IMR-90 (cell line): ENCODE measurements around the gene RUFY4. TPM values are rescaled to one million over a fixed set of nuclear protein-coding genes. Genes with fewer than 3 reads are reported as not detected.

Source experiments
- ATAC-seq: fragments of 200-7000 bp; cut with Tn5 transposase; 2 replicates; pipeline ENCODE4 v1.9.1; 2020; ENCODE audit warnings: low read depth, mild to moderate bottlenecking, moderate library complexity
- BruUV-seq: library from RNA; stranded (reverse); fragments of 400-500 nt; replicated peaks from 2 replicates; lab custom pipeline; 2021; lab: Mats Ljungman, UMichigan
- CTCF ChIA-PET: fragments of 300-600 bp; formaldehyde crosslinking; extraction: SDS; loops from one replicate; lab custom pipeline; 2021; ENCODE audit warnings: antibody characterized with exemption; lab: Yijun Ruan, JAX
- POLR2A ChIA-PET: fragments of 300-600 bp; sonication (Branson Sonifier 250); formaldehyde crosslinking; loops from one replicate; lab custom pipeline; 2022; ENCODE audit warnings: antibody characterized with exemption; ENCODE audit not compliant: unreplicated experiment; lab: Charles Lee
- DNase-seq: peaks from one replicate; pipeline ENCODE4 v3.0.0; 2013
- H2AFZ ChIP-seq: replicated peaks from 2 replicates; pipeline ENCODE3; 2013; ENCODE audit warnings: low read length, mild to moderate bottlenecking; ENCODE audit not compliant: poor library complexity
- H2AK5ac ChIP-seq: 2 replicates; pipeline ENCODE4 v1.6.1; 2013; ENCODE audit warnings: low read depth, low read length, inconsistent platforms
- H2AK9ac ChIP-seq: replicated peaks from 2 replicates; pipeline ENCODE3; 2013; ENCODE audit warnings: mild to moderate bottlenecking, low read depth, low read length, moderate library complexity; ENCODE audit not compliant: poor library complexity
- H2BK120ac ChIP-seq: 2 replicates; pipeline ENCODE4 v1.6.1; 2013; ENCODE audit warnings: low read depth, low read length, inconsistent platforms
- H2BK15ac ChIP-seq: 3 replicates; pipeline ENCODE4 v1.6.1; 2013; ENCODE audit warnings: low read depth, low read length, inconsistent platforms
- H2BK20ac ChIP-seq: 2 replicates; pipeline ENCODE4 v1.6.1; 2013; ENCODE audit warnings: low read depth, mild to moderate bottlenecking, inconsistent platforms, low read length, moderate library complexity
- H2BK5ac ChIP-seq: 2 replicates; pipeline ENCODE4 v1.6.1; 2013; ENCODE audit warnings: mild to moderate bottlenecking, low read depth, low read length, inconsistent platforms; ENCODE audit not compliant: poor library complexity, severe bottlenecking
- H3K14ac ChIP-seq: replicated peaks from 2 replicates; pipeline ENCODE4 v1.6.1; 2013; ENCODE audit warnings: low read depth, low read length, inconsistent platforms
- H3K18ac ChIP-seq: 2 replicates; pipeline ENCODE4 v1.6.1; 2013; ENCODE audit warnings: low read depth, low read length, control low read depth
- H3K23ac ChIP-seq: 2 replicates; pipeline ENCODE4 v1.6.1; 2013; ENCODE audit warnings: low read depth, low read length, inconsistent platforms
- H3K27ac ChIP-seq: 2 replicates; pipeline ENCODE4 v1.5.1; 2013; ENCODE audit warnings: mild to moderate bottlenecking, control low read depth, low read length; ENCODE audit not compliant: insufficient read depth
- H3K27me3 ChIP-seq: 2 replicates; pipeline ENCODE4 v1.6.1; 2013; ENCODE audit warnings: low read length; ENCODE audit not compliant: control insufficient read depth, insufficient read depth
- H3K36me3 ChIP-seq: 2 replicates; pipeline ENCODE4 v1.6.1; 2013; ENCODE audit warnings: low read length, mixed read lengths; ENCODE audit not compliant: control insufficient read depth, insufficient read depth
- H3K4ac ChIP-seq: 2 replicates; pipeline ENCODE4 v1.6.1; 2013; ENCODE audit warnings: low read depth, low read length, inconsistent platforms
- H3K4me1 ChIP-seq: 2 replicates; pipeline ENCODE4 v1.6.1; 2013; ENCODE audit warnings: low read length, mixed read lengths; ENCODE audit not compliant: control insufficient read depth, insufficient read depth
- H3K4me2 ChIP-seq: 2 replicates; pipeline ENCODE4 v1.6.1; 2013; ENCODE audit warnings: low read depth, mild to moderate bottlenecking, control low read depth, low read length, moderate library complexity
- H3K4me3 ChIP-seq: 2 replicates; pipeline ENCODE4 v1.5.1; 2013; ENCODE audit warnings: low read depth, mild to moderate bottlenecking, control low read depth, low read length, moderate library complexity; ENCODE audit not compliant: insufficient read depth
- H3K56ac ChIP-seq: 2 replicates; pipeline ENCODE4 v1.6.1; 2013; ENCODE audit warnings: low read length, inconsistent platforms; ENCODE audit not compliant: insufficient read depth; ENCODE audit errors: extremely low read depth
- H3K79me1 ChIP-seq, 2 experiments: 2 replicates each; pipeline ENCODE4 v1.6.1; 2013; ENCODE audit warnings: low read length in 2 of 2, inconsistent platforms in 1 of 2, low read depth in 1 of 2
- H3K9ac ChIP-seq: 2 replicates; pipeline ENCODE4 v1.6.1; 2013; ENCODE audit warnings: low read depth, low read length, control low read depth
- H3K9me1 ChIP-seq: 2 replicates; pipeline ENCODE4 v1.6.1; 2013; ENCODE audit warnings: low read length, inconsistent platforms; ENCODE audit not compliant: insufficient read depth
- H3K9me3 ChIP-seq: 2 replicates; pipeline ENCODE4 v1.6.1; 2013; ENCODE audit warnings: low read length; ENCODE audit not compliant: control insufficient read depth, insufficient read depth
- H4K20me1 ChIP-seq: 2 replicates; pipeline ENCODE4 v1.6.1; 2013; ENCODE audit warnings: low read length, inconsistent platforms; ENCODE audit not compliant: insufficient read depth
- H4K5ac ChIP-seq: 2 replicates; pipeline ENCODE4 v1.6.1; 2013; ENCODE audit warnings: mild to moderate bottlenecking, low read depth, low read length, control low read depth
- H4K8ac ChIP-seq, 2 experiments: 2 replicates each; pipeline ENCODE4 v1.6.1; 2013; ENCODE audit warnings: low read depth in 2 of 2, low read length in 2 of 2, control low read depth in 1 of 2, inconsistent platforms in 1 of 2
- H4K91ac ChIP-seq: 2 replicates; pipeline ENCODE4 v1.6.1; 2013; ENCODE audit warnings: low read depth, low read length, inconsistent platforms; ENCODE audit not compliant: insufficient read depth
- BHLHE40 ChIP-seq: fragments of 150-350 bp; IDR thresholded peaks from 2 replicates; pipeline ENCODE4 v1.6.1; 2016; ENCODE audit warnings: mild to moderate bottlenecking, low read depth, low read length
- CEBPB ChIP-seq: IDR thresholded peaks from 2 replicates; pipeline ENCODE4 v1.6.1; 2012; ENCODE audit warnings: low read depth, low read length, improper control_type of control experiment
- CHD1 ChIP-seq: IDR thresholded peaks from 2 replicates; pipeline ENCODE4 v1.6.1; 2012; ENCODE audit warnings: low read depth, low read length, improper control_type of control experiment
- FOS ChIP-seq: fragments of 150-350 bp; IDR thresholded peaks from 2 replicates; pipeline ENCODE4 v1.6.1; 2016; ENCODE audit warnings: low read depth, low read length
- MAFK ChIP-seq: IDR thresholded peaks from 2 replicates; pipeline ENCODE4 v1.6.1; 2012; ENCODE audit warnings: low read depth, low read length, improper control_type of control experiment
- MAZ ChIP-seq: IDR thresholded peaks from 2 replicates; pipeline ENCODE4 v1.6.1; 2012; ENCODE audit warnings: low read depth, mild to moderate bottlenecking, low read length, improper control_type of control experiment, moderate library complexity, borderline replicate concordance
- MXI1 ChIP-seq: IDR thresholded peaks from 2 replicates; pipeline ENCODE4 v1.6.1; 2012; ENCODE audit warnings: low read depth, mild to moderate bottlenecking, low read length, moderate library complexity, borderline replicate concordance
- NFE2L2 ChIP-seq: fragments of 150-350 bp; IDR thresholded peaks from 2 replicates; pipeline ENCODE4 v1.6.1; 2016; ENCODE audit warnings: low read depth, mild to moderate bottlenecking, low read length
- POLR2A ChIP-seq: IDR thresholded peaks from 2 replicates; pipeline ENCODE4 v1.6.1; 2012; ENCODE audit warnings: mild to moderate bottlenecking, low read depth, low read length
- RAD21 ChIP-seq: IDR thresholded peaks from 2 replicates; pipeline ENCODE4 v1.6.1; 2012; ENCODE audit warnings: low read length, improper control_type of control experiment
- RCOR1 ChIP-seq: IDR thresholded peaks from 2 replicates; pipeline ENCODE4 v1.6.1; 2012; ENCODE audit warnings: mild to moderate bottlenecking, low read length, improper control_type of control experiment; ENCODE audit not compliant: insufficient replicate concordance
- RFX5 ChIP-seq: IDR thresholded peaks from 2 replicates; pipeline ENCODE4 v1.8.0; 2012; ENCODE audit warnings: low read depth, mild to moderate bottlenecking, low read length, moderate library complexity
- SMC3 ChIP-seq: fragments of 150-350 bp; IDR thresholded peaks from 2 replicates; pipeline ENCODE4 v1.6.1; 2016; ENCODE audit warnings: low read depth, mild to moderate bottlenecking, antibody characterized with exemption, low read length, moderate library complexity
- WGBS, 2 experiments: methylation state at CpG; one replicate each; pipeline versions ENCODE4 v1.1.5 to v1.1.7; 2013; ENCODE audit warnings: missing lambda C conversion rate in 2 of 2; ENCODE audit not compliant: insufficient read length in 1 of 2; ENCODE audit errors: extremely low coverage in 2 of 2; 5-methylcytosine and 5-hydroxymethylcytosine counted together
- dilution Hi-C: fragments of 300-500 bp; cut with HindIII; formaldehyde crosslinking; loops from one replicate; pipeline ENCODE4 v1.14.3; 2018; ENCODE audit warnings: low sequenced_read_pairs; ENCODE audit not compliant: unreplicated experiment
- in situ Hi-C: fragments of 300-500 bp; cut with MboI; formaldehyde crosslinking; loops from 3 replicates; pipeline ENCODE4 v1.14.3; 2019; ENCODE audit warnings: low sequenced_read_pairs, inconsistent platforms, mixed read lengths
- intact Hi-C: fragments of 100-400 bp; cut with micrococcal nuclease; formaldehyde crosslinking; loops from 2 replicates; pipeline ENCODE4 v1.10.0; 2022
- polyA plus RNA-seq, 3 experiments: library from polyadenylated mRNA; depleted of rRNA; stranded (reverse); fragments of >200 nt; gene quantifications; 2 replicates each; pipeline ENCODE4 v1.2.3, GENCODE V29; 2012; ENCODE audit warnings: low replicate concordance in 1 of 3
- total RNA-seq: library from RNA; depleted of rRNA; stranded (reverse); fragments of >200 nt; gene quantifications from 2 replicates; pipeline ENCODE4 v1.2.3, GENCODE V29; 2012
- TF ChIP-seq, protein P1 (sequence below): conservative IDR thresholded peaks from 2 replicates; pipeline ENCODE4 v1.5.1; 2012; ENCODE audit warnings: mild to moderate bottlenecking, low read depth, low read length, improper control_type of control experiment
- TF ChIP-seq, protein P2 (sequence below): fragments of 150-350 bp; IDR thresholded peaks from 2 replicates; pipeline ENCODE4 v1.6.1; 2017; ENCODE audit warnings: mild to moderate bottlenecking, antibody characterized with exemption, low read length, low read depth
- TF ChIP-seq, protein P3 (sequence below): fragments of 150-350 bp; IDR thresholded peaks from 2 replicates; pipeline ENCODE4 v1.6.1; 2016; ENCODE audit warnings: low read depth, mild to moderate bottlenecking, low read length, moderate library complexity, borderline replicate concordance

Gene RUFY4
- total and polyA plus RNA-seq, 2 of the 4 experiments (the other 2 are of a cell fraction): not detected

DNA sequence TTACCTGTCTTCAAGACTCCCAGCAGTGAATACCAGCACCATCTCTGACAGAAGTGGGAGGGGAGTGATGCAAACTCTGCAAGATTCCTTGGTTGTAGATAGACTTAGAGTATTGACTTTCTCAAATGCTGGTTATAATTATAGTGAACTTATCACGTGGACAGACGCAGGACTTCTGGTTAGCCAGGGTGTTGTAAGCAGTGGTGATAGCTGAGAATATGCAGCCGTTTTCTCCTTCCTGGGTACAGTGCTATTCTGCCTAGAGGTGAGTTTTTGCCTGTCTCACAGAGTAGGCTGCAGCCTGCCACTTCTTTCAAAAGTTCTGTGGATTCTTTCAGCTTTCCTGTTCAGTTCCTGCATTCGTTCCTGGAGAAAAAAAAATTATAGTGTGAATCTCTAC, 56.0 kb downstream of the RUFY4 start:
- no peak overlapping the region for H4K5ac ChIP-seq
- peak; percentile 4 for DNase-seq
- no peak overlapping the region for H2BK5ac ChIP-seq
- BruUV-seq: no TSS peak
- no peaks in the 10 kb centered on the region for H3K36me3 ChIP-seq
- no peak overlapping the region for H2BK120ac ChIP-seq
- H3K9ac ChIP-seq: no peak overlapping the region
- peak; percentile 44 for ATAC-seq
- peaks cover 5% of the 10 kb centered on the region for H3K9me3 ChIP-seq
- no peaks in the 10 kb centered on the region for H3K4me1 ChIP-seq
- H3K27me3 ChIP-seq: peaks cover 51% of the 10 kb centered on the region
- H3K18ac ChIP-seq: no peak overlapping the region
- no peak overlapping the region for H2AFZ ChIP-seq
- TF ChIP-seq, protein P1, sequence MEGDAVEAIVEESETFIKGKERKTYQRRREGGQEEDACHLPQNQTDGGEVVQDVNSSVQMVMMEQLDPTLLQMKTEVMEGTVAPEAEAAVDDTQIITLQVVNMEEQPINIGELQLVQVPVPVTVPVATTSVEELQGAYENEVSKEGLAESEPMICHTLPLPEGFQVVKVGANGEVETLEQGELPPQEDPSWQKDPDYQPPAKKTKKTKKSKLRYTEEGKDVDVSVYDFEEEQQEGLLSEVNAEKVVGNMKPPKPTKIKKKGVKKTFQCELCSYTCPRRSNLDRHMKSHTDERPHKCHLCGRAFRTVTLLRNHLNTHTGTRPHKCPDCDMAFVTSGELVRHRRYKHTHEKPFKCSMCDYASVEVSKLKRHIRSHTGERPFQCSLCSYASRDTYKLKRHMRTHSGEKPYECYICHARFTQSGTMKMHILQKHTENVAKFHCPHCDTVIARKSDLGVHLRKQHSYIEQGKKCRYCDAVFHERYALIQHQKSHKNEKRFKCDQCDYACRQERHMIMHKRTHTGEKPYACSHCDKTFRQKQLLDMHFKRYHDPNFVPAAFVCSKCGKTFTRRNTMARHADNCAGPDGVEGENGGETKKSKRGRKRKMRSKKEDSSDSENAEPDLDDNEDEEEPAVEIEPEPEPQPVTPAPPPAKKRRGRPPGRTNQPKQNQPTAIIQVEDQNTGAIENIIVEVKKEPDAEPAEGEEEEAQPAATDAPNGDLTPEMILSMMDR: no peak
- TF ChIP-seq BHLHE40 (no peak), MAFK (no peak), CHD1 (no peak), SMC3 (no peak), RFX5 (no peak), MAZ (no peak), NFE2L2 (no peak), MXI1 (no peak), RCOR1 (no peak), CEBPB (no peak), POLR2A (no peak), FOS (no peak), RAD21 (no peak)
- TF ChIP-seq, protein P2, sequence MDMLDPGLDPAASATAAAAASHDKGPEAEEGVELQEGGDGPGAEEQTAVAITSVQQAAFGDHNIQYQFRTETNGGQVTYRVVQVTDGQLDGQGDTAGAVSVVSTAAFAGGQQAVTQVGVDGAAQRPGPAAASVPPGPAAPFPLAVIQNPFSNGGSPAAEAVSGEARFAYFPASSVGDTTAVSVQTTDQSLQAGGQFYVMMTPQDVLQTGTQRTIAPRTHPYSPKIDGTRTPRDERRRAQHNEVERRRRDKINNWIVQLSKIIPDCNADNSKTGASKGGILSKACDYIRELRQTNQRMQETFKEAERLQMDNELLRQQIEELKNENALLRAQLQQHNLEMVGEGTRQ: no peak
- TF ChIP-seq, protein P3, sequence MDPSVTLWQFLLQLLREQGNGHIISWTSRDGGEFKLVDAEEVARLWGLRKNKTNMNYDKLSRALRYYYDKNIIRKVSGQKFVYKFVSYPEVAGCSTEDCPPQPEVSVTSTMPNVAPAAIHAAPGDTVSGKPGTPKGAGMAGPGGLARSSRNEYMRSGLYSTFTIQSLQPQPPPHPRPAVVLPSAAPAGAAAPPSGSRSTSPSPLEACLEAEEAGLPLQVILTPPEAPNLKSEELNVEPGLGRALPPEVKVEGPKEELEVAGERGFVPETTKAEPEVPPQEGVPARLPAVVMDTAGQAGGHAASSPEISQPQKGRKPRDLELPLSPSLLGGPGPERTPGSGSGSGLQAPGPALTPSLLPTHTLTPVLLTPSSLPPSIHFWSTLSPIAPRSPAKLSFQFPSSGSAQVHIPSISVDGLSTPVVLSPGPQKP: no peak
- no peak overlapping the region for H2AK5ac ChIP-seq
- dilution Hi-C loops: no loop called here
- intact Hi-C loops: no loop called here
- no peaks in the 10 kb centered on the region for H4K20me1 ChIP-seq
- H2AK9ac ChIP-seq: no peak overlapping the region
- H2BK15ac ChIP-seq: no peak overlapping the region
- no peak overlapping the region for H4K8ac ChIP-seq
- H4K91ac ChIP-seq: no peak overlapping the region
- no peak overlapping the region for H3K27ac ChIP-seq
- no peak overlapping the region for H3K4me2 ChIP-seq
- H3K4ac ChIP-seq: no peak overlapping the region
- no peak overlapping the region for H3K56ac ChIP-seq
- no CpG with 5 or more reads among the region's 4 CpGs for WGBS, 2 experiments
- H3K14ac ChIP-seq: no peak overlapping the region
- in situ Hi-C loops: no loop called here
- ChIA-PET CTCF (no interaction called here), POLR2A (no interaction called here)
- H3K9me1 ChIP-seq: no peaks in the 10 kb centered on the region
- no peaks in the 10 kb centered on the region for H3K79me1 ChIP-seq
- H3K23ac ChIP-seq: no peak overlapping the region
- H2BK20ac ChIP-seq: no peak overlapping the region
- H3K4me3 ChIP-seq: no peak overlapping the region
